Stimulated activated CD8-positive, alpha-beta memory T cell treated with anti-CD3 and anti-CD28 coated beads, Interleukin-12 subunit alpha, Interleukin-12 subunit beta, amount 100 ng/mL, for 24 hours (primary cell): ENCODE results near the gene LCE2D.

Source experiments
- DNase-seq: peaks from one replicate; pipeline ENCODE4 v3.0.0-alpha.2; 2020; ENCODE audit errors: extremely low read depth

Gene LCE2D

DNA sequence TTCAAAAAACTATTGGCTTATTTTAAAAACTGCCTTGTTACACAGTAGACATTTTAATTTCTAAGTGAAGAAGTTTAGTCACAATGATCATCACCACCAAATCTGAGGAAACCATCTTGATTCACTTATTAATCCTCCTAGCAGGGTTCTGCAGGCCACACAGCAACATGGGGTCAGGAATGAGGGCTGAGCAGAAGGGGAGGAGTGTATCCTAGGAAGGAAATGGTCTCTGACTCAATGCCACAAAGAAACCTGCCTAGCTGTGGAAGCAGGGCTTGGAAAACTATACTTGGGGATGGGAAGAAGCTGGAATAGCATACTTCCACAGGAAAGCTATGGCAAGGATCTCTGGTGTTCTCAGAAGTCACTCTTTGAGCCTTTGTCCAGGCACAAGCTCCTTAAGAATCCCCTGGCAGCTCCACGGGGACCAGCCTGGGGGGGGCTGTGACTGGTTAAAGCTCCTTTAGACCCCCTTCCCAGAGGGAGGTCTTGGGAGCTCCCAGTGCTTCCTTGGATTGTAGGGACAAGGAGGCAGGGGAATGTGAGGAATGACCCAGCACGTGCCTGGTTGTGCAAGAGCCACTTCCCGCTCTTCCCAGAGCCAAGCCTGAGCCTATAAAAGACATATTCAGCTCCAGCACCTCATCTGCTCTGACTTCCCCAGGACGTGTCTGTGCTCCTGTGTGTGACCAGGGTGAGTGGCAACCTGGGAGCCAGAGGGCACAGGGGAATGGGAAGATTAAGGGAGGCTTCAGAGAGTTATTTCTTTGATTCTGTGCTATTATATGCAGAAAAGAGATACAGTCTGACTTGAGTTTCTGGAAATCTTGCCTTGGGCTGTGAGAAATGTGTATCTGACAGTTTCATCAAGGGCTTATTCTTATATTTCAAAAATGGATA, 34.8 kb downstream of the LCE2D start, which contains the start of gene LCE2A:
Gene LCE2A (plus strand): TSS at position 645 of the 900 bp plus-strand sequence. CDS start 557 bp downstream, outside the sequence.
- DNase-seq = no peak

DNA sequence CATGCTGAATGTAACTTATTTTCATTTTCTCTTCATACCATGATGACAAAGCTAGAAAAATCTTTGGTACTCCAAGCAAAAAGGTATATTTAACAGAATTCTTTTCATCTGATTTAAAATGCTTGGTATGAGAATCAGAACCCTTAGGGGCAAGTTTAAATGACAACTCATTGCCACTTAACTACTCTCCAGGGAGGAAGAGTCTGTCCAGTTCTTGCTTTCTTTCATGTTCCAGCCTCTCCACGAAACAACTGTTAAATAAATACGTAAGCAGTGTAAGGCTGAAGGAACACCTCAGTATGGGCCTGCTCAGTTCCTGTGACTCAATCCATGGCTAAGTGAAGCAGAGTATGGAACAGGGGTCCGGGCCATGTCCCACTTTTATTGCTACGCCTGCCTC, 36.6 kb downstream of the LCE2D start:
- no peak for DNase-seq

DNA sequence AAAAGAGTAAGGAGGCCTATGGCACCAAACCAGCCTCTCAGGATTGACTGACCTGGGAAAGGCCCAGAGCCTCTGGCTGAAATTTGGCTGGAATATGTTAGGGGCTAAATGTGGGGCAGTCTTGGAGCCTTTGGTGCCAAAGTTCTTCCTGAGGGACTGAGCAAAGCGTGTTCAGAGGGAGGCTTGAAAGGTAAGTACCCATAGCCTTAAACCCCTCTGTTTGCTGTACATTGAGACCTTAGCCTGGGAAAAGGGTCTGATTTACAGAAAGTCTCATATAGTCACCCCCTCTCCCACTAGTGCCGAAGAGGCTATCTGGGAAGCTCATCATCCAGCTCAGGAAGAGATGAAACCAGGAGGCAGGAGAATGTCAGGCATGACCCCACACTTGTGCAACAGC, 44.7 kb downstream of the LCE2D start, which contains the start of gene LCE4A:
Gene LCE4A (plus strand): TSS at position 301 of the 400 bp plus-strand sequence. CDS start 916 bp downstream, outside the sequence.
- no peak for DNase-seq
